ENCODE measurements around the gene ESRRA.

The ESRRA gene

DNA sequence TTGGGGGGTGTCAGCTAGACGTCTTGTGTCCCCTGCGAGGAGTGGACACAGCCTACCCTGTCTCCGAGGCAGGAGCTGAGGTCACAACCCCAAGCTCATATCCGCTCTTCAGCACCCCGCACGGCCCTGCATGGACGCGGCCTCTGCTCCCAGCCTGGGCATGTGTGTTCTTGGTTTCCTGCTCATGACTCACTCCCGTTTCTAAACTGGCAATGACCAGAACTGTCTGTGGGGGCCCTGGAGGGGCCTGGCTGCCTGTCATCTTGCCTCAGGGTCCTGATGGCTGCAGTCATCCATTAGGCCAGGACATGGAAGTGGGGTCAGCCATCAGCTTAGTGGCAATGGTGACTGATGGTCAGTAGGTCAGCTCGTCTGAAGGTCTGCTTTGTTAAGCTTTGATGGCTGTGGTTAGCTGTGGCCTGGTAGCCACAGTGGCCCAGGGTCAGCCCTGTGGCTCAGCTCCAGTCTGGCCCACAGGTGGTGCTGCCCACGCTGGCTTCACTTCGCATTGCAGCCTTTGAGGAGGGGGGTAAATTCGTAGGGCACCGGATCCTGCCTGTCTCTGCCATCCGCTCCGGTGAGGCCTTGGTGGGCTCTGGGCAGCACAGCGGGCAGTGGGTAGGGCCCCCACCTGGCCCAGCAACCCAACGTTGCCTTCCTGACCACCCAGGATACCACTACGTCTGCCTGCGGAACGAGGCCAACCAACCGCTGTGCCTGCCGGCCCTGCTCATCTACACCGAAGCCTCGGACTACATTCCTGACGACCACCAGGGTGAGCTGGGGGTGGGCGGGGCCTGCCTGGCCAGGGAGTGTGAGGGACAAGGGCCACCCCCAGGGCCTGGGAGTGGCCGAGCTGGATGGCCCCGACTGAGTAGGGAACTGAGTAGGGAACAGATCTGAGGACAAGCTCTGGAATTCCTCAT is 42.0 kb upstream of the ESRRA start:
- TF ChIP-seq POU2F2 (IDR thresholded peaks at IDR 0.05; ENCODE audit: low read depth, low read length) (no peak), SPI1 (IDR thresholded peaks at IDR 0.05; ENCODE audit: low read depth, low read length) (no peak), PAX5 (IDR thresholded peaks at IDR 0.05; ENCODE audit: insufficient read depth, low read length, severe bottlenecking) (no peak), POLR2A (IDR thresholded peaks at IDR 0.05; ENCODE audit: low read depth, low read length) (no peak), TAF1 (IDR thresholded peaks at IDR 0.05; ENCODE audit: low read depth, low read length) (no peak), POLR2AphosphoS5 (IDR thresholded peaks at IDR 0.05; ENCODE audit: low read depth, low read length) (no peak)
- FAIRE-seq = no peak
- DNase-seq (ENCODE audit: insufficient read length, low spot score) = no peak

DNA sequence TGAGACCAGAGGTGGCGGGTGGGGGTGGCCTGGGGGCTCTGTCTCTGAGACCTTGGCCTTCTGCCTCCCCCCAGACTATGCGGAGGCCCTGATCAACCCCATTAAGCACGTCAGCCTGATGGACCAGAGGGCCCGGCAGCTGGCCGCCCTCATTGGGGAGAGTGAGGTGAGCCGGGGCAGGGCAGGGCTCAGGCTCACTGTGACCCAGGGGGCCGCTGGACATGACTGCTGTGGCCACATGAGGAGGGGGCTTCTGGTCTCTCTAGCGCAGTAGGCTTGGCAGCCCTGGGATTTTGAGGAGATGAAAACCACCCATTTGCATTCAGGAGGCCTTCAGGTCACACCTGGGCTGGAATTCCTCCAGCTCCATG is 41.4 kb upstream of the ESRRA start:
- FAIRE-seq = no peak

DNA sequence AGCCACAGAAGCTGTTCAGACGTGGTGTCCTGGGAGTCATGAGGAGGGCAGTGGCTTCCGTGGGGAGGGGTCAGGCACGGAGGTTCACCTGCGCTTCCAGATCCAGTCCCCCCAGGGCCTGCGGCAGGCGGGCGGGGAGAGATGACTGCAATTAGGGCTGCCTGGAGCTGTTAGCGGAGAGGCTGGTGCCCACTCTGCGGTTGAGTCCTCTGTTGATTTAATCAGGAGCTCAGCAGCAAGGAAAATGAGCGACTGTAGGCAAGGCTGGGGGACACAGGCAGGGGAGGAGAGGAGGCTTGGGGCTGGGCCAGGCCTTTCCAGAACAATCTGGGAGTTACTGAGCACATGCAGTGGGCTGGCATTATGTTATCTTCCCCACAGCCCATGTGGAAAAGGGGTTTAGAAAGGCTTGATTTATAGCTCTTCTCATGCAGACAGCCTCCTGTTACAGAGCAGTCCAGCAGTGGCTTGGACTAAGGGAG is 40.9 kb upstream of the ESRRA start:
- TF ChIP-seq POLR2A (IDR thresholded peaks at IDR 0.05; ENCODE audit: low read depth, low read length) (no peak), SPI1 (IDR thresholded peaks at IDR 0.05; ENCODE audit: low read depth, low read length) (no peak), TAF1 (IDR thresholded peaks at IDR 0.05; ENCODE audit: low read depth, low read length) (no peak), POU2F2 (IDR thresholded peaks at IDR 0.05; ENCODE audit: low read depth, low read length) (no peak), POLR2AphosphoS5 (IDR thresholded peaks at IDR 0.05; ENCODE audit: low read depth, low read length) (no peak), PAX5 (IDR thresholded peaks at IDR 0.05; ENCODE audit: insufficient read depth, low read length, severe bottlenecking) (no peak)
- DNase-seq (ENCODE audit: insufficient read length, low spot score) (no peak), FAIRE-seq (no peak)

More for the DNA sequence above, 41.4 kb upstream of the ESRRA start:
- TF ChIP-seq POLR2A (IDR thresholded peaks at IDR 0.05; ENCODE audit: low read depth, low read length) (no peak), POLR2AphosphoS5 (IDR thresholded peaks at IDR 0.05; ENCODE audit: low read depth, low read length) (no peak), TAF1 (IDR thresholded peaks at IDR 0.05; ENCODE audit: low read depth, low read length) (no peak), SPI1 (IDR thresholded peaks at IDR 0.05; ENCODE audit: low read depth, low read length) (no peak), PAX5 (IDR thresholded peaks at IDR 0.05; ENCODE audit: insufficient read depth, low read length, severe bottlenecking) (no peak), POU2F2 (IDR thresholded peaks at IDR 0.05; ENCODE audit: low read depth, low read length) (no peak)
- DNase-seq (ENCODE audit: insufficient read length, low spot score) = no peak

DNA sequence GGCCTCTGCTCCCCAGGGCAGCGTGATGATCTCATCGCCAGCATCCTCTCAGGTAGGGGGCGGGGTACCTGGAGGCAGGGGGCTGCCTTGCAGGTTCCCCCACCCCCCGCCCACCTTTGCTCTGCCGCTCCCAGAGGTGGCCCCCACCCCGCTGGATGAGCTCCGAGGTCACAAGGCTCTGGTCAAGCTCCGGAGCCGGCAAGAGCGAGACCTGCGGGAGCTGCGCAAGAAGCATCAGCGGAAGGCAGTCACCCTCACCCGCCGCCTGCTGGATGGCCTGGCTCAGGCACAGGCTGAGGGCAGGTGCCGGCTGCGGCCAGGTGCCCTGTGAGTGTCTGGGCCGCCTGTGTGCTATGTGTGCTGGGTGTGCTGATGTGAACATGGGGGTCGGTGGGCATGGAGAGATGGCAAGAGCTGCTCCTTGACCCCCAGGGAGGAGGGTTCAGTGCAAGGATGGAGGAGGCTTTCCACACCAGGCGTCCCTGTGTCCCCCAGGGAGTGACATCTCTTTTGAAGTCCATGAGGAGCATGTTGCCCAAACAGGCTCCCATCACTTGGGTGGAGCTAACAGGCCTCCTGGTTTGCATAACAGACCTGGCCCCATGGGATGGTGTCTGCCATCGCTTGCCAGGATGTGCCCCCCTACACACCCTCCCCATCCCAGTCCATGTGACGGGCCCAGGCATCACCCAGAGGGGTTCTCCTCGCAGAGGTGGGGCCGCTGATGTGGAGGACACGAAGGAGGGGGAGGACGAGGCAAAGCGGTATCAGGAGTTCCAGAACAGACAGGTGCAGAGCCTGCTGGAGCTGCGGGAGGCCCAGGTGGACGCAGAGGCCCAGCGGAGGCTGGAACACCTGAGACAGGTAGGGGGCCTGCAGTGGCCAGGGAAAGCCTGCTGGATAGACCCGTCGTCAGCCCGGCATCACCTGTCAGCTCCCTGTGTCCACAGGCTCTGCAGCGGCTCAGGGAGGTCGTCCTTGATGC is 39.9 kb upstream of the ESRRA start:
- FAIRE-seq (no peak), DNase-seq (ENCODE audit: insufficient read length, low spot score) (no peak)
- no peak for TF ChIP-seq TAF1 (IDR thresholded peaks at IDR 0.05; ENCODE audit: low read depth, low read length)
- TF ChIP-seq POLR2AphosphoS5 (IDR thresholded peaks at IDR 0.05; ENCODE audit: low read depth, low read length) = no peak
- TF ChIP-seq POU2F2 (IDR thresholded peaks at IDR 0.05; ENCODE audit: low read depth, low read length) = no peak
- TF ChIP-seq SPI1 (IDR thresholded peaks at IDR 0.05; ENCODE audit: low read depth, low read length) = no peak
- no peak for TF ChIP-seq PAX5 (IDR thresholded peaks at IDR 0.05; ENCODE audit: insufficient read depth, low read length, severe bottlenecking)
- no peak for TF ChIP-seq POLR2A (IDR thresholded peaks at IDR 0.05; ENCODE audit: low read depth, low read length)

DNA sequence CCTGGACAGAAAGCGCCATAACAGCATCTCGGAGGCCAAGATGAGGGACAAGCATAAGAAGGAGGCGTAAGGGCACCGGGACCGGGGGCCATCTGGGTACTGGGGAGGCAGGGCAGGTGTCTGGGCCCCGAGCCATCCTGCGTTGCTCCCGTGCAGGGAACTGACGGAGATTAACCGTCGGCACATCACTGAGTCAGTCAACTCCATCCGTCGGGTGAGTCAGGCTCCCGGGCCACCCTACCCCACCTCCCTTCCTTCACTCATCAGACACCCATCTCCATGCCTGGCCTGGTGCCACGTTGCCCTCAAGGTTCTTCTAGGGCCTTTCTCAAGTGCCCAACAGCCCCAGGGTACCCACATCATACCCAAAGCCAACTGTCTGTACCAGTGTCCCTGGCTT is 39.0 kb upstream of the ESRRA start:
- DNase-seq (ENCODE audit: insufficient read length, low spot score) (no peak), FAIRE-seq (no peak)
- TF ChIP-seq POU2F2 (IDR thresholded peaks at IDR 0.05; ENCODE audit: low read depth, low read length) = no peak
- TF ChIP-seq POLR2AphosphoS5 (IDR thresholded peaks at IDR 0.05; ENCODE audit: low read depth, low read length) = no peak
- no peak for TF ChIP-seq SPI1 (IDR thresholded peaks at IDR 0.05; ENCODE audit: low read depth, low read length)
- TF ChIP-seq PAX5 (IDR thresholded peaks at IDR 0.05; ENCODE audit: insufficient read depth, low read length, severe bottlenecking) = no peak
- no peak for TF ChIP-seq POLR2A (IDR thresholded peaks at IDR 0.05; ENCODE audit: low read depth, low read length)

DNA sequence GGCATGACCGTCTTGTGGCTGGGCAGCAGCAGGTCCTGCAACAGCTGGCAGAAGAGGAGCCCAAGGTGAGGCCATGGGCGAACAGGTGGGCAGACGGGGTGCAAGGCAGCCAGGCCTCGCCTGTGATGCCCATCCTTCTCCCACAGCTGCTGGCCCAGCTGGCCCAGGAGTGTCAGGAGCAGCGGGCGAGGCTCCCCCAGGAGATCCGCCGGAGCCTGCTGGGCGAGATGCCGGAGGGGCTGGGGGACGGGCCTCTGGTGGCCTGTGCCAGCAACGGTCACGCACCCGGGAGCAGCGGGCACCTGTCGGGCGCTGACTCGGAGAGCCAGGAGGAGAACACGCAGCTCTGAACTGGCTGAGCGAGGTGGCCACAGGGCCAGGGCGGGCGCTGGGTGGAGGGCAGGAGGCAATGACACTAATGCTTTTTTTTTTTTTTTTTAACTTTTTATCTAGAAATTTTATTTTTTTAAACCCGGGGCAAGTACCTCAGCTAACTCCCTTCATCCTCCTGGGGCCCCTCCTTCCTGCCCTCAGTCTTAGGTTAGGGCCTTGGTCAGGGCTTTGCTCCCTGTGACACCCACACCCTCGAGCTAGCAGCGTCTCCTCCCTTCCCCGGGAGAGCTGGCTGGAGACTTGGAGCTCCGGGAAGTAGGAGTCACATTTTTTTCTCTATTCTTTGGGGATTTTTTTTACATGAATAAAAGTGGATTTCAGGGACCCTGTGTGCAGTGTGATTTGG is 37.9 kb upstream of the ESRRA start:
- DNase-seq (ENCODE audit: insufficient read length, low spot score) (no peak), FAIRE-seq (no peak)
- TF ChIP-seq PAX5 (IDR thresholded peaks at IDR 0.05; ENCODE audit: insufficient read depth, low read length, severe bottlenecking) (no peak), SPI1 (IDR thresholded peaks at IDR 0.05; ENCODE audit: low read depth, low read length) (no peak), POU2F2 (IDR thresholded peaks at IDR 0.05; ENCODE audit: low read depth, low read length) (no peak)

DNA sequence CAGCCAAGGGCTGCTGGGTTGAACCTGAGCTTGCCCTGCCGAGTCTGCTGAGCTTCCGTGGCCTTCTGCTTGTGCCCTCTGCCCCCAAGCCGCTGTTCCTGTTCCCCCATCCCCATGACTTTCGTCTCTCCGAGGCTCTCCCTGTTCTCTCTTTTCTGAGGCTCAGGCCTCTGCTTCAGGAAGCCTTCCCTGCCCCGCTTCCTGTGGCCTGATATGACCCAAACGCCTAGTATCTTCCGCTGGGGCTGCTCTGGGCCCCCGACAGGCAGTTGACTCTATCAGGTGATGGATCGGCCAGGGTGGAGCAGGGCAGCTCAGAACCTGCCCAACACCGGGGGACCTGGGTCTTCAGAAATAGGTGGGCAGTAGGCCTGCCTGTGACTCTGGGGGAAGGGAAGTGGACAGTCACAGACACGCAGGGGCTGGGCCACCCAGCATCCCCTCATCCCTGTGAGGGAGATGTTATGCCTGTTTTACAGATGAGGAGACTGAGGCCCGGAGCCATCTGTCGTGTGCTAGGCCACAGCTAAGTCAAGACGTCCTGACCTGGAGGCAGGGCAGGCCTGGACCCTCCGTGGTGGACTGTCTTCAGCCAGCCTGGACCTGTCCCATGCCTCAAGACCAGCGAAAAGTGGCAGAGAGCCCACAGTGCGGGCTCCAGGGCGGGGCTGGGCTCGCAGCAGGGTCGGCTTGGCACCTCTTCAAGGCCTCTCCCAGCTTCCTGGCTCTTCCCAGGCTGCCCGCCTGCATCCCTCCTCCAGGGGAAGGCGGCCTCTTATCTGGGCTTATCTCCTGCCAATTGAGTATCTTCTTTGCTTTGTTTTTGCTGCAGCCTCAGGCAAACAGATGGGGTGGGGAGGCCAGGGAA is 37.1 kb upstream of the ESRRA start:
- DNase-seq (ENCODE audit: insufficient read length, low spot score) (no peak), FAIRE-seq (no peak)
- TF ChIP-seq POU2F2 (IDR thresholded peaks at IDR 0.05; ENCODE audit: low read depth, low read length) = no peak
- no peak for TF ChIP-seq POLR2AphosphoS5 (IDR thresholded peaks at IDR 0.05; ENCODE audit: low read depth, low read length)
- TF ChIP-seq POLR2A (IDR thresholded peaks at IDR 0.05; ENCODE audit: low read depth, low read length) = no peak
- TF ChIP-seq SPI1 (IDR thresholded peaks at IDR 0.05; ENCODE audit: low read depth, low read length) = no peak
- TF ChIP-seq TAF1 (IDR thresholded peaks at IDR 0.05; ENCODE audit: low read depth, low read length) = no peak
- no peak for TF ChIP-seq PAX5 (IDR thresholded peaks at IDR 0.05; ENCODE audit: insufficient read depth, low read length, severe bottlenecking)
